Endodermal cell (in vitro differentiated cells): Measurements from ENCODE around the gene ASGR2. TPM values are rescaled to one million over a fixed set of nuclear protein-coding genes. Genes with fewer than 3 reads are reported as not detected.

Experiments used
- DNase-seq: peaks from one replicate; pipeline ENCODE4 v3.0.0-alpha.2; 2017
- H3K27ac ChIP-seq: 2 replicates; pipeline ENCODE4 v1.5.1; 2013; ENCODE audit warnings: mild to moderate bottlenecking, low read depth, low read length, moderate library complexity
- H3K27me3 ChIP-seq: 2 replicates; pipeline ENCODE4 v1.6.1; 2013; ENCODE audit warnings: mild to moderate bottlenecking, low read length, moderate library complexity; ENCODE audit not compliant: insufficient read depth, control insufficient read depth, poor library complexity, severe bottlenecking
- H3K36me3 ChIP-seq: 2 replicates; pipeline ENCODE4 v1.7.0; 2013; ENCODE audit warnings: mild to moderate bottlenecking, low read length, moderate library complexity; ENCODE audit not compliant: control insufficient read depth, insufficient read depth
- H3K4me1 ChIP-seq: one replicate; pipeline ENCODE4 v1.7.0; 2013; ENCODE audit warnings: low read length; ENCODE audit not compliant: control insufficient read depth, insufficient read depth
- H3K4me3 ChIP-seq: 2 replicates; pipeline ENCODE4 v1.5.1; 2013; ENCODE audit warnings: mild to moderate bottlenecking, low read length, moderate library complexity
- H3K9ac ChIP-seq: 2 replicates; pipeline ENCODE4 v1.6.1; 2013; ENCODE audit warnings: mild to moderate bottlenecking, low read length, moderate library complexity; ENCODE audit not compliant: poor library complexity, severe bottlenecking; ENCODE audit errors: extremely low read depth
- H3K9me3 ChIP-seq: 2 replicates; pipeline ENCODE4 v1.6.1; 2013; ENCODE audit warnings: mild to moderate bottlenecking, low read length, moderate library complexity; ENCODE audit not compliant: control insufficient read depth
- H3K27ac Mint-ChIP-seq: 2 replicates; pipeline ENCODE4 v1.8.0; 2020; ENCODE audit warnings: mixed read lengths
- H3K27me3 Mint-ChIP-seq: 2 replicates; pipeline ENCODE4 v1.8.0; 2021; ENCODE audit warnings: mild to moderate bottlenecking, mixed read lengths; ENCODE audit not compliant: insufficient read depth
- H3K36me3 Mint-ChIP-seq: 2 replicates; pipeline ENCODE4 v1.8.0; 2020; ENCODE audit warnings: low read depth, mixed read lengths
- H3K4me1 Mint-ChIP-seq: 2 replicates; pipeline ENCODE4 v1.8.0; 2020; ENCODE audit warnings: mixed read lengths
- H3K4me3 Mint-ChIP-seq: 2 replicates; pipeline ENCODE4 v1.8.0; 2020; ENCODE audit warnings: mild to moderate bottlenecking, moderate library complexity, mixed read lengths
- H3K9me3 Mint-ChIP-seq: 2 replicates; pipeline ENCODE4 v1.8.0; 2020; ENCODE audit warnings: mild to moderate bottlenecking, mixed read lengths
- WGBS, 2 experiments: methylation state at CpG; one replicate each; pipeline versions ENCODE4 v1.1.5 to v1.1.7; 2013; ENCODE audit warnings: missing lambda C conversion rate in 2 of 2, mixed read lengths in 1 of 2; ENCODE audit not compliant: insufficient coverage in 1 of 2, insufficient read length in 1 of 2; 5-methylcytosine and 5-hydroxymethylcytosine counted together
- total RNA-seq, 2 donors: library from RNA; stranded (reverse); fragmentation: NEBNext Ultra II Directional in 1 of 2; extraction: Animal tissue kit (Norgen Biotek cat#: 25700) in 1 of 2; gene quantifications; 2 replicates in 1 of 2; 3 replicates in 1 of 2; pipeline ENCODE4 v1.2.1, GENCODE V29; 2021
- TF ChIP-seq, protein P1 (sequence below): fragments of 200-600 bp; sonication (generic); conservative IDR thresholded peaks from 2 replicates; pipeline ENCODE4 v1.5.0; 2021; ENCODE audit warnings: antibody characterized with exemption, mild to moderate bottlenecking

ASGR2 gene
- total RNA-seq, 2 donors from 2014 or later = 0.44 TPM; not detected in 1

DNA sequence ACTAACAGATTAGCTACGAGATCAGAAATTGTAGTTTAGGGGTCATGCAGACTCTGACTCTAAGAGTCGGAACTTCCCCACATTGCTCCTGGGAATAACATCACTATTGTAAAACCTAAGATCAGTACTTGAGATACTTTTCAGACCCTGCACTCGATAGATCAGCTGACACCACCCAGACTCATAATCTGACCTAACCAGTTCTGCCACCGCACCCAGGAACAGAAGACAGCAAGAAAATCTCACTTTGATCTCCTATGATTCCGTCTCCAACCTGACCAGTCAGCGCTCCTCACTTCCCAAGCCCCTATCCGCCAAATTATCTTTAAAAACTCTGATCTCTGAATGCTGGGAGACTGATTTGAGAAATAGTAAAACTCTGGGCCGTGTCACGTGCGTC, 27.2 kb upstream of the ASGR2 start:
- DNase-seq = peak; percentile 36
- H3K9me3 Mint-ChIP-seq = no peaks in the 10 kb centered on the region
- H3K4me3 Mint-ChIP-seq = no peak overlapping the region
- H3K4me3 ChIP-seq = no peak overlapping the region
- H3K27me3 ChIP-seq = no peaks in the 10 kb centered on the region
- TF ChIP-seq, protein P1, sequence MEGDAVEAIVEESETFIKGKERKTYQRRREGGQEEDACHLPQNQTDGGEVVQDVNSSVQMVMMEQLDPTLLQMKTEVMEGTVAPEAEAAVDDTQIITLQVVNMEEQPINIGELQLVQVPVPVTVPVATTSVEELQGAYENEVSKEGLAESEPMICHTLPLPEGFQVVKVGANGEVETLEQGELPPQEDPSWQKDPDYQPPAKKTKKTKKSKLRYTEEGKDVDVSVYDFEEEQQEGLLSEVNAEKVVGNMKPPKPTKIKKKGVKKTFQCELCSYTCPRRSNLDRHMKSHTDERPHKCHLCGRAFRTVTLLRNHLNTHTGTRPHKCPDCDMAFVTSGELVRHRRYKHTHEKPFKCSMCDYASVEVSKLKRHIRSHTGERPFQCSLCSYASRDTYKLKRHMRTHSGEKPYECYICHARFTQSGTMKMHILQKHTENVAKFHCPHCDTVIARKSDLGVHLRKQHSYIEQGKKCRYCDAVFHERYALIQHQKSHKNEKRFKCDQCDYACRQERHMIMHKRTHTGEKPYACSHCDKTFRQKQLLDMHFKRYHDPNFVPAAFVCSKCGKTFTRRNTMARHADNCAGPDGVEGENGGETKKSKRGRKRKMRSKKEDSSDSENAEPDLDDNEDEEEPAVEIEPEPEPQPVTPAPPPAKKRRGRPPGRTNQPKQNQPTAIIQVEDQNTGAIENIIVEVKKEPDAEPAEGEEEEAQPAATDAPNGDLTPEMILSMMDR = no peak
- H3K4me1 ChIP-seq = no peaks in the 10 kb centered on the region
- H3K27ac ChIP-seq = no peak overlapping the region
- peaks cover 26% of the 10 kb centered on the region for H3K4me1 Mint-ChIP-seq
- H3K9ac ChIP-seq = no peak overlapping the region
- H3K27ac Mint-ChIP-seq = no peak overlapping the region
- H3K9me3 ChIP-seq = no peaks in the 10 kb centered on the region
- WGBS, 2 experiments = 85 to 87% methylated on average over 6 to 10 of the region's 10 CpGs
- H3K27me3 Mint-ChIP-seq = peaks cover 6% of the 10 kb centered on the region
- H3K36me3 ChIP-seq = no peaks in the 10 kb centered on the region
- no peaks in the 10 kb centered on the region for H3K36me3 Mint-ChIP-seq

DNA sequence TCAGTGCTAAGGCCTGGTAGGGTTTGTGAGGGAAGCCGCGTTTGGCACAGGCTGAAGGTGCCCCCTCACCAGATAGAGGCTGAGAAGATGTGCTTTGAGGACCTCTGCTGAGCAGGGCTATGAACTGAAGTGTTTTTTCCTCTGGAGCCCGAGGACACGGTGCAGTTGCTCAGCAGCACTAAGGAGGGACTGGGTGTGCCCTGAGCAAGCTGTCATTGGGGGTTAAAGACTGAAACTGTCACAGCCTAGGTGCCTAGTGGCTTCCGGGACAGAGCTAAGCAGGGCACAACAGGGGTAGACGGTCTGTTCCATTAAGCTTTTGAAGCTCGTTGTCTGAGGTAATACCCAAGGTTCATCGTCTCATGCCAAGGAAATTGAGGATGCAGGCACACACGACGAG, 24.8 kb upstream of the ASGR2 start:
- peaks cover 22% of the 10 kb centered on the region for H3K4me1 Mint-ChIP-seq
- no peak for DNase-seq
- no peak overlapping the region for H3K27ac Mint-ChIP-seq
- peaks cover 10% of the 10 kb centered on the region for H3K27me3 Mint-ChIP-seq
- Histone ChIP-seq H3K27ac (no peak overlapping the region), H3K4me1 (no peaks in the 10 kb centered on the region), H3K4me3 (no peak overlapping the region), H3K27me3 (no peaks in the 10 kb centered on the region), H3K9ac (no peak overlapping the region), H3K9me3 (no peaks in the 10 kb centered on the region), H3K36me3 (no peaks in the 10 kb centered on the region)
- no peaks in the 10 kb centered on the region for H3K9me3 Mint-ChIP-seq
- WGBS, 2 experiments = 71 to 81% methylated on average over 8 to 10 of the region's 10 CpGs
- no peaks in the 10 kb centered on the region for H3K36me3 Mint-ChIP-seq
- H3K4me3 Mint-ChIP-seq = no peak overlapping the region
- TF ChIP-seq, protein P1 = no peak

DNA sequence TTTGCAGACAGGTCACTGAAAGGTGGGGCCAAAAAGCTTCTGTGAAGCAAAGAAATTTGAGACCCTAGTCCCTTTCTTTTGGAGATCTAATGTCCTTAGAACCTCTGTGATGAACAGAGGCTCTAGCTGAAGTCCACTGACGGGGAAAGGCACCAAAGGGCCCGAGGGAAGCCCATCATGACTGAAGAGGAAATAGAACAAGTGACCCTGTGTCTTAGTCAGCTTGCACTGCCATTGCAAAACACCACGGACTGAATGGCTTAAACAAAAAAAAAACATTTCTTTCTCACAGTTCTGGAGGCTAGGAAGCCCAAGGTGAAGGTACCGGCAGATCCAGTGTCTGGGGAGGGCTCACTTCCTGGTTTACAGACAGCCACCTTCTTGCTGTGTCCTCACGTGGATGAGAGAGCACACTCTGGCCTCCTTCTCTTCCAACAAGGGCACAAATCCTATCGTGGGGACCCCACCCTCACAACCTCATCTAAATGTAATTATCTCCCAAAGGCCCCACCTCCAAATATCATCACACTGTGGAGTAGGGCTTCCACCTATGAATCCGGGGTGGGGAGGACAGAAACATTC, 24.3 kb upstream of the ASGR2 start:
- WGBS, 2 experiments = 76 to 93% methylated on average over 5 to 7 of the region's 7 CpGs
- no peak overlapping the region for H3K4me3 ChIP-seq
- no peak overlapping the region for H3K27ac ChIP-seq
- no peaks in the 10 kb centered on the region for H3K36me3 ChIP-seq
- Mint-ChIP-seq H3K9me3 (no peaks in the 10 kb centered on the region), H3K4me1 (peaks cover 22% of the 10 kb centered on the region), H3K4me3 (no peak overlapping the region), H3K27me3 (peaks cover 12% of the 10 kb centered on the region), H3K36me3 (no peaks in the 10 kb centered on the region), H3K27ac (no peak overlapping the region)
- no peaks in the 10 kb centered on the region for H3K27me3 ChIP-seq
- no peaks in the 10 kb centered on the region for H3K9me3 ChIP-seq
- no peak for DNase-seq
- H3K4me1 ChIP-seq = no peaks in the 10 kb centered on the region
- no peak overlapping the region for H3K9ac ChIP-seq
- TF ChIP-seq, protein P1 = no peak
